Left cardiac atrium (tissue), 2 donors: ENCODE results near the gene ABCA7. TPM values are rescaled to one million over a fixed set of nuclear protein-coding genes. Genes with fewer than 3 reads are reported as not detected.

Source experiments
- total RNA-seq, 2 donors: library from RNA; stranded (reverse); fragmentation: NEBNext Ultra II Directional; extraction: Animal tissue kit (Norgen Biotek cat#: 25700); gene quantifications; one replicate each; pipeline ENCODE4 v1.2.1, GENCODE V29; 2021
- donor health status: DM: no; HTN: yes; CAD: no; lungs with severe emphysema.
- donor health status: DM: yes; HTN: yes; CAD: no.

ABCA7 gene
- total RNA-seq, 2 donors from 2014 or later, result 7.7 to 10.0 TPM

Other genes with a start within 250 kb of the ABCA7 start
- 100 to 1,000 TPM in 1 of 2 donors, 10 to 100 TPM in 1; 90.1 to 131 TPM for gene PTBP1, start 242.7 kb upstream of the ABCA7 start, total RNA-seq
- under 1 TPM; 0.21 to 0.27 TPM for gene PLPPR3, start 218.2 kb upstream of the ABCA7 start, total RNA-seq
- under 1 TPM in 1 of 2 donors, not detected in 1; 0.18 TPM for gene AZU1, start 212.3 kb upstream of the ABCA7 start, total RNA-seq
- not detected for gene PRTN3, start 199.1 kb upstream of the ABCA7 start, total RNA-seq
- gene ELANE, start 187.8 kb upstream of the ABCA7 start, total RNA-seq, result 1 to 10 TPM; 1.5 to 2.4 TPM
- gene CFD, start 180.4 kb upstream of the ABCA7 start, total RNA-seq, result 100 to 1,000 TPM; 277 to 861 TPM
- gene MED16, start 146.9 kb upstream of the ABCA7 start, total RNA-seq, result 10 to 100 TPM; 25.4 to 27.4 TPM
- gene RNU6-9, start 146.6 kb upstream of the ABCA7 start, total RNA-seq, result not detected
- gene R3HDM4, start 126.9 kb upstream of the ABCA7 start, total RNA-seq, result 10 to 100 TPM; 18.3 to 31.6 TPM
- gene KISS1R, start 122.8 kb upstream of the ABCA7 start, total RNA-seq, result not detected
- gene ARID3A, start 114.1 kb upstream of the ABCA7 start, total RNA-seq, result 1 to 10 TPM; 5.3 to 5.8 TPM
- 10 to 100 TPM; 16.2 to 17.2 TPM for gene WDR18, start 55.8 kb upstream of the ABCA7 start, total RNA-seq
- under 1 TPM in 1 of 2 donors, not detected in 1; 0.06 TPM for gene GRIN3B, start 39.7 kb upstream of the ABCA7 start, total RNA-seq
- 100 to 1,000 TPM; 110 to 144 TPM for gene TMEM259, start 19.0 kb upstream of the ABCA7 start, total RNA-seq
- gene RNU6-2, start 18.6 kb upstream of the ABCA7 start, total RNA-seq, result not detected
- gene CNN2, start 13.5 kb upstream of the ABCA7 start, total RNA-seq, result 10 to 100 TPM; 74.4 to 83.8 TPM
- gene ARHGAP45, start 27.1 kb downstream of the ABCA7 start, total RNA-seq, result 10 to 100 TPM; 10.6 to 12.6 TPM
- gene POLR2E, start 55.3 kb downstream of the ABCA7 start, total RNA-seq, result 100 to 1,000 TPM; 142 to 143 TPM
- gene GPX4, start 63.9 kb downstream of the ABCA7 start, total RNA-seq, result 100 to 1,000 TPM; 378 to 432 TPM
- 10 to 100 TPM; 27.2 to 64.2 TPM for gene SBNO2, start 134.2 kb downstream of the ABCA7 start, total RNA-seq
- 10 to 100 TPM; 48.2 to 53.0 TPM for gene STK11, start 165.7 kb downstream of the ABCA7 start, total RNA-seq
- gene CBARP, start 197.9 kb downstream of the ABCA7 start, total RNA-seq, result 1 to 10 TPM; 1.6 to 3.8 TPM
- gene ATP5F1D, start 201.6 kb downstream of the ABCA7 start, total RNA-seq, result 100 to 1,000 TPM; 540 to 639 TPM
- gene MIDN, start 208.5 kb downstream of the ABCA7 start, total RNA-seq, result 100 to 1,000 TPM in 1 of 2 donors, 10 to 100 TPM in 1; 58.7 to 148 TPM
- 100 to 1,000 TPM; 229 to 379 TPM for gene CIRBP, start 229.2 kb downstream of the ABCA7 start, total RNA-seq
- gene FAM174C, start 235.4 kb downstream of the ABCA7 start, total RNA-seq, result 10 to 100 TPM; 19.2 to 21.4 TPM
- gene EFNA2, start 245.8 kb downstream of the ABCA7 start, total RNA-seq, result not detected